K562 (cell line): ENCODE measurements around the gene COL23A1. TPM values are rescaled to one million over a fixed set of nuclear protein-coding genes. Genes with fewer than 3 reads are reported as not detected.

Experiments
- MCM7 ChIP-seq, 2 experiments: fragments of 450-650 bp; IDR thresholded peaks; 2 replicates each; pipeline ENCODE4 v1.6.1; 2016 to 2018
- POLR2AphosphoS5 ChIP-seq: IDR thresholded peaks from 2 replicates; pipeline ENCODE4 v1.6.1; 2011; ENCODE audit warnings: mild to moderate bottlenecking, low read depth, low read length, moderate library complexity; ENCODE audit not compliant: control insufficient read depth, insufficient read depth
- TAF7 ChIP-seq: fragments of 450-650 bp; IDR thresholded peaks from 2 replicates; pipeline ENCODE4 v1.6.1; 2016; ENCODE audit warnings: missing genetic modification characterization, missing compliant biosample characterization
- ZNF347 ChIP-seq: fragments of 450-650 bp; formaldehyde crosslinking; IDR thresholded peaks from 2 replicates; pipeline ENCODE4 v1.4.0; 2020; ENCODE audit warnings: low read depth, mild to moderate bottlenecking, moderate library complexity
- ZNF644 ChIP-seq: fragments of 200-800 bp; sonication (Bioruptor generic); IDR thresholded peaks from 2 replicates; pipeline ENCODE4 v1.6.1; 2016; ENCODE audit warnings: low read depth, missing genetic modification characterization, missing compliant biosample characterization
- ZNF695 ChIP-seq: fragments of 450-650 bp; formaldehyde crosslinking; IDR thresholded peaks from 2 replicates; pipeline ENCODE4 v1.4.0; 2020; ENCODE audit warnings: mild to moderate bottlenecking, moderate library complexity
- polyA plus RNA-seq, 8 experiments: library from polyadenylated mRNA; depleted of rRNA in 4 of 8; stranded (reverse) in 5 of 8; unstranded in 3 of 8; fragments of >200 nt; fragmentation: Nextera tagmentation in 2 of 8; fragmentation: Illumina TruSeq in 1 of 8; extraction: Ambion mirVana in 2 of 8; extraction: Trizol in 1 of 8; gene quantifications; 2 replicates each; pipeline versions ENCODE4 v1.2.1 to v1.2.3, GENCODE V29; 2011 to 2014; ENCODE audit warnings: inconsistent platforms in 1 of 8, missing spikeins in 1 of 8
- total RNA-seq, 7 experiments: library from RNA; depleted of rRNA in 6 of 7; stranded (reverse); fragments of >200 nt in 6 of 7; fragmentation: Illumina TruSeq in 2 of 7; extraction: Trizol in 2 of 7; gene quantifications; 2 replicates each; pipeline versions ENCODE4 v1.2.1 to v1.2.3, GENCODE V29; 2011 to 2021; ENCODE audit warnings: low replicate concordance in 1 of 7
- TF ChIP-seq, protein P1 (sequence below): fragments of 450-650 bp; IDR thresholded peaks from 2 replicates; pipeline ENCODE4 v1.7.1; 2018; ENCODE audit warnings: mild to moderate bottlenecking, low read depth; ENCODE audit not compliant: partially characterized antibody
- TF ChIP-seq, protein P2 (sequence below), 2 experiments: fragments of 450-650 bp; formaldehyde crosslinking in 1 of 2; IDR thresholded peaks; 2 replicates each; pipeline versions ENCODE4 v1.4.0 to v1.6.1; 2014 to 2020; ENCODE audit warnings: mild to moderate bottlenecking in 2 of 2, borderline replicate concordance in 1 of 2, low read depth in 1 of 2
- TF ChIP-seq, protein P3 (sequence below), 2 experiments: fragments of 450-650 bp in 1 of 2; sonication (generic) in 1 of 2; formaldehyde crosslinking in 1 of 2; IDR thresholded peaks in 1 of 2; conservative IDR thresholded peaks in 1 of 2; 2 replicates each; pipeline versions ENCODE4 v1.6.1 to v1.8.1; 2016 to 2023; ENCODE audit warnings: mild to moderate bottlenecking in 2 of 2, moderate library complexity in 2 of 2, inconsistent platforms in 1 of 2, missing genetic modification reagents in 1 of 2
- TF ChIP-seq, protein P4 (sequence below): fragments of 450-650 bp; formaldehyde crosslinking; IDR thresholded peaks from 2 replicates; pipeline ENCODE4 v1.4.0; 2020; ENCODE audit warnings: mild to moderate bottlenecking, moderate library complexity

Gene COL23A1
- total and polyA plus RNA-seq, 9 of the 15 experiments (the other 6 are each of a cell fraction or from before 2014, with no cell fraction given) = 0.09 TPM; not detected in 8

DNA sequence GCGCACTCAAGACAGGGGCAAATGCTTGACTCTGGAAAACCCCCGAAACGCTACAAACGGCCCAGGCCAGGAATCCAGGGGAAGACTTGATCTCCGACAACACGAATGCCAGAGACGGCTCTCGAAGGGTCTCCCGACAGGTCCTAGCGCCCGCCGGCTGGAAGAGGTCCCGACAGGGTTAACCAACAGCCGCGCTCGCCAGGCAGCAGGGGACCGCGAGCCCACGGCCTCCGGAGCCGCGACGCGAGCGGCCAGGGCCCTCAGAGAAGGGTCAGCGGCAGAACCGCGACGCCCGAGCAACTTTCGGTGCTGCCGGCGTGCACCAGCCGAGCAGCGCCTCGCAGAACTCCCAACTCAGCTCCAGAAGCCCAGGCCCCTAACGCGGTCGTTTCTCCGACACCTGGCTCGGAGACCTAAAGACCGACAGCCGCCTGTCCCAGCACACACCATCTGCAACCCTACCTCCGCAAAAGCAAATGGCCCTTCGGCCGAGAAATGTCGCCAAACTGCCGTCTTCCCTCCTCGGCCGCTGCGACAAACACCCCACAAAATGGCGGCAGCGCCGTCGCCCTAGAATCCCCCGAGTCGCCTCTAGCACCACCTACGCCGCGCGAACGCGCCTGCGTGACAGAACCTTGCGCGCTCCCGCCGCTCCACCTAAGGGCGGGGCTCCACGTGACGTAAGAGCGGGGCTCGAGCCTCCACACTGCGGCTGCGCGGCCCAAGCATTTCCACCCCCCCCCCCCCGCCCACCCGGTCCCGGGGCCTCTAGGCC is 36.5 kb upstream of the COL23A1 start, which contains the start of gene CLK4 (continued):
- TF ChIP-seq, protein P1, sequence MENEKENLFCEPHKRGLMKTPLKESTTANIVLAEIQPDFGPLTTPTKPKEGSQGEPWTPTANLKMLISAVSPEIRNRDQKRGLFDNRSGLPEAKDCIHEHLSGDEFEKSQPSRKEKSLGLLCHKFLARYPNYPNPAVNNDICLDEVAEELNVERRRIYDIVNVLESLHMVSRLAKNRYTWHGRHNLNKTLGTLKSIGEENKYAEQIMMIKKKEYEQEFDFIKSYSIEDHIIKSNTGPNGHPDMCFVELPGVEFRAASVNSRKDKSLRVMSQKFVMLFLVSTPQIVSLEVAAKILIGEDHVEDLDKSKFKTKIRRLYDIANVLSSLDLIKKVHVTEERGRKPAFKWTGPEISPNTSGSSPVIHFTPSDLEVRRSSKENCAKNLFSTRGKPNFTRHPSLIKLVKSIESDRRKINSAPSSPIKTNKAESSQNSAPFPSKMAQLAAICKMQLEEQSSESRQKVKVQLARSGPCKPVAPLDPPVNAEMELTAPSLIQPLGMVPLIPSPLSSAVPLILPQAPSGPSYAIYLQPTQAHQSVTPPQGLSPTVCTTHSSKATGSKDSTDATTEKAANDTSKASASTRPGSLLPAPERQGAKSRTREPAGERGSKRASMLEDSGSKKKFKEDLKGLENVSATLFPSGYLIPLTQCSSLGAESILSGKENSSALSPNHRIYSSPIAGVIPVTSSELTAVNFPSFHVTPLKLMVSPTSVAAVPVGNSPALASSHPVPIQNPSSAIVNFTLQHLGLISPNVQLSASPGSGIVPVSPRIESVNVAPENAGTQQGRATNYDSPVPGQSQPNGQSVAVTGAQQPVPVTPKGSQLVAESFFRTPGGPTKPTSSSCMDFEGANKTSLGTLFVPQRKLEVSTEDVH = peak; percentile 58
- TF ChIP-seq ZNF347 (CRISPR knock-in tag) (no peak), TAF7 (tag) (peak; percentile 80; the same call in 1 of the 2 replicates), ZNF695 (0 out of 2 replicates have a peak, but pooled peaks have one; percentile 19), ZNF644 (tag) (0 out of 2 replicates have a peak, but pooled peaks have one; percentile 28), MCM7 (IDR thresholded peaks at IDR 0.05) (no peak), POLR2AphosphoS5 (peak; percentile 83; the same call in 1 of the 2 replicates)
- TF ChIP-seq, protein P2, sequence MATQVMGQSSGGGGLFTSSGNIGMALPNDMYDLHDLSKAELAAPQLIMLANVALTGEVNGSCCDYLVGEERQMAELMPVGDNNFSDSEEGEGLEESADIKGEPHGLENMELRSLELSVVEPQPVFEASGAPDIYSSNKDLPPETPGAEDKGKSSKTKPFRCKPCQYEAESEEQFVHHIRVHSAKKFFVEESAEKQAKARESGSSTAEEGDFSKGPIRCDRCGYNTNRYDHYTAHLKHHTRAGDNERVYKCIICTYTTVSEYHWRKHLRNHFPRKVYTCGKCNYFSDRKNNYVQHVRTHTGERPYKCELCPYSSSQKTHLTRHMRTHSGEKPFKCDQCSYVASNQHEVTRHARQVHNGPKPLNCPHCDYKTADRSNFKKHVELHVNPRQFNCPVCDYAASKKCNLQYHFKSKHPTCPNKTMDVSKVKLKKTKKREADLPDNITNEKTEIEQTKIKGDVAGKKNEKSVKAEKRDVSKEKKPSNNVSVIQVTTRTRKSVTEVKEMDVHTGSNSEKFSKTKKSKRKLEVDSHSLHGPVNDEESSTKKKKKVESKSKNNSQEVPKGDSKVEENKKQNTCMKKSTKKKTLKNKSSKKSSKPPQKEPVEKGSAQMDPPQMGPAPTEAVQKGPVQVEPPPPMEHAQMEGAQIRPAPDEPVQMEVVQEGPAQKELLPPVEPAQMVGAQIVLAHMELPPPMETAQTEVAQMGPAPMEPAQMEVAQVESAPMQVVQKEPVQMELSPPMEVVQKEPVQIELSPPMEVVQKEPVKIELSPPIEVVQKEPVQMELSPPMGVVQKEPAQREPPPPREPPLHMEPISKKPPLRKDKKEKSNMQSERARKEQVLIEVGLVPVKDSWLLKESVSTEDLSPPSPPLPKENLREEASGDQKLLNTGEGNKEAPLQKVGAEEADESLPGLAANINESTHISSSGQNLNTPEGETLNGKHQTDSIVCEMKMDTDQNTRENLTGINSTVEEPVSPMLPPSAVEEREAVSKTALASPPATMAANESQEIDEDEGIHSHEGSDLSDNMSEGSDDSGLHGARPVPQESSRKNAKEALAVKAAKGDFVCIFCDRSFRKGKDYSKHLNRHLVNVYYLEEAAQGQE (IDR thresholded peaks at IDR 0.05; ENCODE audit: borderline replicate concordance) = peak; percentile 26; the same call in 1 of the 2 replicates
- TF ChIP-seq, protein P2 (CRISPR knock-in tag; IDR thresholded peaks at IDR 0.05; ENCODE audit: low read depth) = 0 out of 2 replicates have a peak, but pooled peaks have one; percentile 50
- TF ChIP-seq, protein P3, sequence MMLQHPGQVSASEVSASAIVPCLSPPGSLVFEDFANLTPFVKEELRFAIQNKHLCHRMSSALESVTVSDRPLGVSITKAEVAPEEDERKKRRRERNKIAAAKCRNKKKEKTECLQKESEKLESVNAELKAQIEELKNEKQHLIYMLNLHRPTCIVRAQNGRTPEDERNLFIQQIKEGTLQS (IDR thresholded peaks at IDR 0.05) = no peak
- TF ChIP-seq, protein P3 (CRISPR knock-in tag; conservative IDR thresholded peaks at IDR 0.05) = no peak
- TF ChIP-seq, protein P4, sequence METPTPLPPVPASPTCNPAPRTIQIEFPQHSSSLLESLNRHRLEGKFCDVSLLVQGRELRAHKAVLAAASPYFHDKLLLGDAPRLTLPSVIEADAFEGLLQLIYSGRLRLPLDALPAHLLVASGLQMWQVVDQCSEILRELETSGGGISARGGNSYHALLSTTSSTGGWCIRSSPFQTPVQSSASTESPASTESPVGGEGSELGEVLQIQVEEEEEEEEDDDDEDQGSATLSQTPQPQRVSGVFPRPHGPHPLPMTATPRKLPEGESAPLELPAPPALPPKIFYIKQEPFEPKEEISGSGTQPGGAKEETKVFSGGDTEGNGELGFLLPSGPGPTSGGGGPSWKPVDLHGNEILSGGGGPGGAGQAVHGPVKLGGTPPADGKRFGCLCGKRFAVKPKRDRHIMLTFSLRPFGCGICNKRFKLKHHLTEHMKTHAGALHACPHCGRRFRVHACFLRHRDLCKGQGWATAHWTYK (CRISPR knock-in tag) = 0 out of 2 replicates have a peak, but pooled peaks have one; percentile 44
